Stimulated activated CD8-positive, alpha-beta memory T cell treated with anti-CD3 and anti-CD28 coated beads, Interleukin-4, amount 100 ng/mL, for 4 hours (primary cell): Measurements from ENCODE around the gene TXNDC2.
"Not testable (repeated sequence)": the region's sequence is repeated elsewhere in the genome, so short reads cannot be mapped to it uniquely, and the experiment has no call there.

Experiments
- DNase-seq, 2 donors: peaks; one replicate each; pipeline ENCODE4 v3.0.0-alpha.2; 2020; ENCODE audit warnings: low read depth in 2 of 2, low spot score in 1 of 2

Gene TXNDC2

GRCh38 chr18:9885170-9886004 lies at the start of gene TXNDC2:
Gene TXNDC2 (plus strand): TSS chr18:9885973. CDS start chr18:9886681, 708 bp downstream.
- no peak for DNase-seq

- DNase-seq, result no peak
These were observed 47.5 kb upstream of the TXNDC2 start for GRCh38 chr18:9838144-9838877.

- DNase-seq, result no peak
These were observed 46.6 kb upstream of the TXNDC2 start for GRCh38 chr18:9839211-9839610.

- no peak for DNase-seq
These were observed 45.9 kb upstream of the TXNDC2 start for GRCh38 chr18:9839853-9840252.

- DNase-seq, result no peak
These were observed 44.0 kb upstream of the TXNDC2 start for GRCh38 chr18:9841752-9842151.

GRCh38 chr18:9842448-9842847 lies 43.3 kb upstream of the TXNDC2 start:
- no peak for DNase-seq

- DNase-seq, result no peak
These were observed 40.5 kb upstream of the TXNDC2 start for GRCh38 chr18:9845256-9845655.

- DNase-seq, result no peak
These were observed 39.4 kb upstream of the TXNDC2 start for GRCh38 chr18:9846162-9846925.

GRCh38 chr18:9848170-9848879 lies 37.4 kb upstream of the TXNDC2 start:
- DNase-seq, result no peak

GRCh38 chr18:9849407-9850283 lies 36.1 kb upstream of the TXNDC2 start:
- no peak for DNase-seq

GRCh38 chr18:9850309-9850708 lies 35.5 kb upstream of the TXNDC2 start:
- DNase-seq, result no peak

- no peak for DNase-seq
These were observed 34.3 kb upstream of the TXNDC2 start for GRCh38 chr18:9851511-9851910.

- DNase-seq, result no peak
These were observed 33.3 kb upstream of the TXNDC2 start for GRCh38 chr18:9852266-9853081.

GRCh38 chr18:9854801-9855676 lies 30.7 kb upstream of the TXNDC2 start:
- DNase-seq, result no peak

GRCh38 chr18:9855681-9856080 lies 30.1 kb upstream of the TXNDC2 start:
- DNase-seq, result no peak

GRCh38 chr18:9856092-9856491 lies 29.7 kb upstream of the TXNDC2 start:
- DNase-seq, result no peak

GRCh38 chr18:9857479-9857998 lies 28.2 kb upstream of the TXNDC2 start:
- DNase-seq, result not testable (repeated sequence)

- DNase-seq, result no peak
These were observed 27.1 kb upstream of the TXNDC2 start for GRCh38 chr18:9858642-9859041.
